ENCODE results near the gene NAV2. TPM values are rescaled to one million over a fixed set of nuclear protein-coding genes. Genes with fewer than 3 reads are reported as not detected.
"Not testable (repeated sequence)": the region's sequence is repeated elsewhere in the genome, so short reads cannot be mapped to it uniquely, and the experiment has no call there.

The NAV2 gene
- total RNA-seq, 2 experiments from 2014 or later = 0.23 to 0.71 TPM

DNA sequence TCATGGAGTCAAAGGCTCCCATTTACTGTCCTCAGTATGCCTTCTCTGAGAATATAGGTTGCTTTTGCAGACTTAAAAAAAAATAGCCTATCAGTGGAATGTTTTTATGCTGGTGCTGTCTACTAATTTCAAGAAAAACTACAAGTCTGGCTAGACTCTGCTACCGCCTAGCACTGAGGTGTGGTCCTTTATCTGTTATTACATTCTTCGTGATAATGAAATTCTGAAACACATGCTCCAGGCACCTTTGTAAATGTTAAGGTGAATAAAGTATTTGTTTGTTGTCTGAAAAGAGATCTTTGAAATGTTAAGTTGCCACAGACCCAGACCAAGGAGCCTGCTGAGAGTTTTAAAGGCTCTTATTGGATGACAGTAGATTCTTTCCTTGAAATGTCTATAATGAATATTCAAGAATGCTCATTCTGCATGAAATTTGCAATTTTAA, 352.3 kb downstream of the NAV2 start:
- H3K36me3 Mint-ChIP-seq (ENCODE audit: low read depth) = no peaks in the 10 kb centered on the region
- H3K27ac Mint-ChIP-seq = no peak overlapping the region
- ATAC-seq (no peak), DNase-seq (no peak)
- ChIA-PET POLR2A (no interaction called here), CTCF (no interaction called here)
- H3K27me3 Mint-ChIP-seq (ENCODE audit: low read depth) = peaks cover 7% of the 10 kb centered on the region
- H3K4me3 Mint-ChIP-seq = no peak overlapping the region
- no peaks in the 10 kb centered on the region for H3K4me1 Mint-ChIP-seq (ENCODE audit: low read depth)
- no peaks in the 10 kb centered on the region for H3K9me3 Mint-ChIP-seq (ENCODE audit: insufficient read depth)

DNA sequence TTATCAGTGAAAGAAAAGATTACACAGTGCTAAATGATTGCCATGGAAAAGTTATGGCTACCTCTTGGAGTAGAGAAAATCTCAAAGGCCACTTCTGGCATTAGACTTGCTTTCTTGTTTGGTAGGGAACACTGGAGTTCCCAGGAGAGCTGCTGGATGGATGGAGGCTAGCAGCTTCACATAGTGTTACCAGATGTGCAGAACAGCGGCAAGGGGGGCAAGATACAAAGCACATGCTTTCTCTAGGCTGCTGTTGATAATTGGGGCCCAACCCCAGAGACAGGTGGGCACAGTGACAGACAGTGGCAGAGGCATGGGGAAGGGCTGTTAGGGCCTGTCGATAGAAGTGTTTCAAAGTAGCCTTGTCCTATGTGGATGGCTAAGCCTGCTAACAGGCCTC, 352.8 kb downstream of the NAV2 start:
- Mint-ChIP-seq H3K36me3 (ENCODE audit: low read depth) (no peaks in the 10 kb centered on the region), H3K4me3 (no peak overlapping the region), H3K4me1 (ENCODE audit: low read depth) (no peaks in the 10 kb centered on the region), H3K27me3 (ENCODE audit: low read depth) (peaks cover 7% of the 10 kb centered on the region), H3K9me3 (ENCODE audit: insufficient read depth) (no peaks in the 10 kb centered on the region), H3K27ac (no peak overlapping the region)
- no peak for DNase-seq
- CTCF ChIA-PET = no interaction called here
- no peak for ATAC-seq
- POLR2A ChIA-PET = no interaction called here

DNA sequence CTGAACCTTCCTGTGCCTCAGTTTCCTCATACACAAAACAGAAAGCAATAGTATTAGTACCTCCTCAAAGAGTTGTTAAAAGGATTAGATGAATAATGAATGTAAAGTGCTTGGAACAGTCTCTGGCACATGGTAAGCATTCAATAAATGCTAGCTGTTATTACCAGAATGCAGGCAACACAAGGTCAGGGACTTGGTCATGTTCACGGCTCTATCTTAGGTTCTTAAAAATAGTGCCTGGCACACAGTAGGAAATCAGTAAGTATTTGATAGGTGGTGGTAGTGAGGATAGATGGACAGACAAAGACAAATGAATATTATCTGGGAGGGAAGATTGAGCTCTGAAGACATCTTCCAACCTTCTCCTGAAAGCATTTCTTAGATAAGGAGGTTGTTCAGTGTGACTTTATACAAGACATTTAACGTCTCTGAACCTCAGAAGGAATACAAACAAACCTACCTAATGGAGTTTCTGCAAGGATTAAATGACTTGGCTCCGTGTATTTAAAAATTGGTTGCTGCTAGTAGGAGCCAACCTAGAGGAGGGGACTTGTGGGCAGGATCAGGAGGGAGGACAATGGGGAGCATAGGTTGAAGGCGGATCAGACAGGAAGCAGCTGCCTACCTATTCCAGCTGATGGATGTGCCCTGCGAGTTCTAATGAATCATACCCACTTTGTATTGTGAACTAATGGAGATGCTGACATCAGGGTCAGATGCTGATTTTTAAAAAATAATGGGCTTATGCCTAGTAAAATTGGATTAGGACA, 353.6 kb downstream of the NAV2 start:
- ATAC-seq (no peak), DNase-seq (no peak)
- H3K27ac Mint-ChIP-seq = no peak overlapping the region
- POLR2A ChIA-PET = no interaction called here
- CTCF ChIA-PET = no interaction called here
- H3K4me1 Mint-ChIP-seq (ENCODE audit: low read depth) = no peaks in the 10 kb centered on the region
- no peak overlapping the region for H3K4me3 Mint-ChIP-seq
- H3K9me3 Mint-ChIP-seq (ENCODE audit: insufficient read depth) = no peaks in the 10 kb centered on the region
- no peaks in the 10 kb centered on the region for H3K36me3 Mint-ChIP-seq (ENCODE audit: low read depth)
- H3K27me3 Mint-ChIP-seq (ENCODE audit: low read depth) = peaks cover 9% of the 10 kb centered on the region

DNA sequence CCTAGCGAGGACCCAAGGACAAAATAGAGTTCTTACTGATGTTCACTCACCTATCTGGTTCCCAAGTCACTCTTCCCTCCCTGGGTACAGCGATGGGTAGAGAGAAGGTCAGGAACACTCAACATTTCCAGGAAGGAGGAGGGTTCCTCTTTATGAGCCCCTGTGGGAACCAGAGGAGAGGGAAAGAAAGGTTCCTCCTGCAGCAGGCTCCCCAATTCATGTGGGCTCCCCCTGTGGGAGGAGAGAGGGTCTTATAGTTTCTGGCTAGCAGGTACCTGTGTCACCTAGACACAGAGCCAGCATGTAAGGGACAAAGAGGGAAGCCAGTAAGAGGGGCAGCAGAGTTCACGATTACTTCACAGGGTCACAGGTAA, 354.1 kb downstream of the NAV2 start:
- Mint-ChIP-seq H3K27me3 (ENCODE audit: low read depth) (peaks cover 9% of the 10 kb centered on the region), H3K4me1 (ENCODE audit: low read depth) (no peaks in the 10 kb centered on the region), H3K4me3 (no peak overlapping the region), H3K36me3 (ENCODE audit: low read depth) (no peaks in the 10 kb centered on the region), H3K27ac (no peak overlapping the region), H3K9me3 (ENCODE audit: insufficient read depth) (no peaks in the 10 kb centered on the region)
- no peak for ATAC-seq
- CTCF ChIA-PET = no interaction called here
- POLR2A ChIA-PET = no interaction called here
- DNase-seq = no peak

DNA sequence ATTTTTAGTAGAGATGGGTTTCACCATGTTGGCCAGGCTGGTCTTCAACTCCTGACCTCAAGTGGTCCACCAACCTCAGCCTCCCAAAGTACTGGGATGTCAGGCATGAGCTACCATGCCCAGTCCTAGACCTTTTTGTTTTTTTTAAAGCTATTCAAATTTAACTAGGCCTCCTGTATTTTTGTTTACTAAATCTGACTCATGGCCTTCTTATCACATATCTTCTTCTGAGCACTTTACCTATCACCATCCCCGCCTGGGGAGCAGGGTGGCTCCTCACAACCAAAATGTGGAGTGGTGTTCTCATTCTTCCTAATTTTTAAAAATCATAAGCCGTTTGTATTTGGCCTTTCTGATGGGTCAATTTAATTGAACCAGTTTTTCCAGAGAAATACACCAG, 355.0 kb downstream of the NAV2 start:
- H3K27me3 Mint-ChIP-seq (ENCODE audit: low read depth) = peaks cover 9% of the 10 kb centered on the region
- no peaks in the 10 kb centered on the region for H3K4me1 Mint-ChIP-seq (ENCODE audit: low read depth)
- DNase-seq = no peak
- no peaks in the 10 kb centered on the region for H3K9me3 Mint-ChIP-seq (ENCODE audit: insufficient read depth)
- no peaks in the 10 kb centered on the region for H3K36me3 Mint-ChIP-seq (ENCODE audit: low read depth)
- ChIA-PET POLR2A (no interaction called here), CTCF (no interaction called here)
- ATAC-seq = no peak
- no peak overlapping the region for H3K27ac Mint-ChIP-seq
- no peak overlapping the region for H3K4me3 Mint-ChIP-seq

DNA sequence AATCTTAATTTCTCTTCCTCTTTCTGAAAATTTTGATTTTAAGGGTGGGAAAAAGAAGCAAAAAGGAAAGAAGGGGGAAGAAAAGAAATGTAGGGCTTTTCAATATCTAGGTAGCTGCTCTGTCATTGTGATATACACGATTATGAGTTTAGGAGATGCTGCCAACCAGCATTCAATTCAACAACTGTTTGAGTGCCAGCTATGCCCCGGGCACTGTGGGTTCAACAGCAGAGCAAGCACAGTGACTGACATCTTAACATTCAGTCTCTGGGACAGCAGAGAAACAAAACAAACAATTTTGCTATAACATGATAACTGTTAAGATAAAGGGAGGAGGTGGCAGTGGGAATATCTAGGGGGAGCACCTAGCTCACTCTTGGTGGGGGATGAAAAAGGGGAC, 356.1 kb downstream of the NAV2 start:
- POLR2A ChIA-PET = no interaction called here
- ATAC-seq = no peak
- DNase-seq = no peak
- H3K36me3 Mint-ChIP-seq (ENCODE audit: low read depth) = no peaks in the 10 kb centered on the region
- H3K27ac Mint-ChIP-seq = no peak overlapping the region
- no peaks in the 10 kb centered on the region for H3K4me1 Mint-ChIP-seq (ENCODE audit: low read depth)
- H3K4me3 Mint-ChIP-seq = no peak overlapping the region
- CTCF ChIA-PET = no interaction called here
- peaks cover 10% of the 10 kb centered on the region for H3K27me3 Mint-ChIP-seq (ENCODE audit: low read depth)
- H3K9me3 Mint-ChIP-seq (ENCODE audit: insufficient read depth) = no peaks in the 10 kb centered on the region

DNA sequence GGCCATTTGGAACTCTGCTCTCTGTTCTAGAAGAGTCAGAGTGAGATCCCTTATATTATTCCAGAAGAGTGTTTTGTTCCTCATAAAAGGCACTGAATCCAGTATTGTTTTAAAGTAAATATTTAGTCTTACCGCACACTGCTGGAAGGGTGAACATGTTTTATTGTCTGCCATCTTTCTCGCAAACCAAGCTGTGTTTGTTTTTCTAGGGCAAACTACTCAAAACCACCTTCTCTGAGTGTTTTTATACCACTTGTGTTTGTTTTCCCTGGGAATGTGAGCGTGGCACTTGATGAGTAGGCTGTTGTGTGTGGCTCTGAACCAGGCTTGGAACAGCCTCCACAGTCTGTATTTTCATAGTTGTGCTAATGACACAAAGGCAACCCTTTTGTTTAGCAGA, 357.8 kb downstream of the NAV2 start:
- CTCF ChIA-PET = no interaction called here
- Mint-ChIP-seq H3K4me3 (no peak overlapping the region), H3K9me3 (ENCODE audit: insufficient read depth) (no peaks in the 10 kb centered on the region), H3K27ac (no peak overlapping the region), H3K4me1 (ENCODE audit: low read depth) (no peaks in the 10 kb centered on the region), H3K36me3 (ENCODE audit: low read depth) (no peaks in the 10 kb centered on the region), H3K27me3 (ENCODE audit: low read depth) (peaks cover 16% of the 10 kb centered on the region)
- no peak for ATAC-seq
- no peak for DNase-seq
- POLR2A ChIA-PET = no interaction called here

DNA sequence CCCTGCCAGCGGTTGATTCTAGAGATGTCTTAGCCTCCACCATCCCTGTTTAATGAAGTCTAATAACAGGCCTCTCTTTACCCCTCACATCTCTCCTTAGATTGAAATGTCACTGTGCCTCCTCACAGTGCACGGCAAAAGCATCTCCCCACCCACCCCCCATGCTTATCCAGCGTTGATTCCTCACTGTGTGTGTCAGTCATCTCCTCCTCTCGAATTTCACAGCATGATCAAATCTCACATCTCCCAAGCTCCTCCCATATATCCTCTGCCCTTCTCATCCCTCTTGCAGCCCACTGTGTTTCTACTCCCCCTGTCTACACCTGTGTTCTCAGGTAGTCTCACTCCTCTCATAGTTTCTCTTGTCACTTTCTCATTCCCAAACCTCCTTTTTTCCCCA, 363.0 kb downstream of the NAV2 start:
- Mint-ChIP-seq H3K27ac (no peak overlapping the region), H3K4me3 (no peak overlapping the region), H3K36me3 (ENCODE audit: low read depth) (no peaks in the 10 kb centered on the region), H3K4me1 (ENCODE audit: low read depth) (no peaks in the 10 kb centered on the region), H3K9me3 (ENCODE audit: insufficient read depth) (no peaks in the 10 kb centered on the region), H3K27me3 (ENCODE audit: low read depth) (peaks cover 11% of the 10 kb centered on the region)
- ATAC-seq = no peak
- no peak for DNase-seq
- POLR2A ChIA-PET = no interaction called here
- CTCF ChIA-PET = no interaction called here

DNA sequence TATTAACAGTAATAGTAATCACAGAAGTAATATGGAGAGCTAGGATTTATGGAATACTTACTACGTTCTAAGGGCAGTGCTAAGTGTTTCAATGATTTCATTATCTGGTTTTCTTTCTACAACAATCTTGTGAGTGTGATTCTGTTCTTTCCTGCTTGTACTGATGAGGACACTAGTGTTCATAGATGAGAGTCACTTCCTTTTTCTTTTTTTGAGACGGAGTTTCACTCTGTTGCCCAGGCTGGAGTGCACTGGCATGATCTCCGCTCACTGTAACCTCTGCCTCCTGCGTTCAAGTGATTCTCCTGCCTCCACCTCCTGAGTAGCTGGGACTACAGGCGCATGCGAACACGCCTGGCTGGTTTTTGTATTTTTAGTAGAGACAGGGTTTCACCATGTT, 366.2 kb downstream of the NAV2 start:
- peaks cover 15% of the 10 kb centered on the region for H3K27me3 Mint-ChIP-seq (ENCODE audit: low read depth)
- ATAC-seq (no peak), DNase-seq (no peak)
- POLR2A ChIA-PET = no interaction called here
- H3K4me3 Mint-ChIP-seq = no peak overlapping the region
- CTCF ChIA-PET = no interaction called here
- no peak overlapping the region for H3K27ac Mint-ChIP-seq
- no peaks in the 10 kb centered on the region for H3K36me3 Mint-ChIP-seq (ENCODE audit: low read depth)
- H3K9me3 Mint-ChIP-seq (ENCODE audit: insufficient read depth) = no peaks in the 10 kb centered on the region
- H3K4me1 Mint-ChIP-seq (ENCODE audit: low read depth) = no peaks in the 10 kb centered on the region

DNA sequence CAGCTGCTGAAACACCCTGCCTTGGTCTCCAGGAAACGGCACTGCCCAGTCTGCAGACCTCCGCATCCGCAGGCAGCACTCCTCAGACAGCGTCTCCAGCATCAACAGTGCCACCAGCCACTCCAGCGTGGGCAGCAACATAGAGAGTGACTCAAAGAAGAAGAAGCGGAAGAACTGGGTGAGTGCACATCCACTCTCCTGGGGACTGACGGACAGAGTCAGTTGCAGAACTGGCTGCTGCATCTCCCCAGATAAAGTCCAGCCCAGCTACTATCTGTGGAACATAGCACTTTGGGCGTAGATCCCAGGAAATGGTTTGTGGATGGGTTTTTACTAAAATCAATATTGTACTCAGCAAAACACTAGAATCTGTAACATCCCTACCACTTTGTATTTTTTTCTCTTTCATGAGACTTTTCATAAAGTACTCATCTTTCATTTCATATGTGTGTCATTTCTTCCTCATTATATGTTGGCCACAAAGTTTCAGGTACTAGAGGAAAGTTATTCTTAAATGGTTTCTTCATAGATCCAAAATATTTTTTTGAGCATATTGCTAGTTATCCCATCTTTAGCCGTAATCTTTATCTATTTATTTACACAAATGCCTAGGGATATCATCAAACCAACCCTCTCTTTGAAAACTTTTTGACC, 367.5 kb downstream of the NAV2 start:
- CTCF ChIA-PET = no interaction called here

DNA sequence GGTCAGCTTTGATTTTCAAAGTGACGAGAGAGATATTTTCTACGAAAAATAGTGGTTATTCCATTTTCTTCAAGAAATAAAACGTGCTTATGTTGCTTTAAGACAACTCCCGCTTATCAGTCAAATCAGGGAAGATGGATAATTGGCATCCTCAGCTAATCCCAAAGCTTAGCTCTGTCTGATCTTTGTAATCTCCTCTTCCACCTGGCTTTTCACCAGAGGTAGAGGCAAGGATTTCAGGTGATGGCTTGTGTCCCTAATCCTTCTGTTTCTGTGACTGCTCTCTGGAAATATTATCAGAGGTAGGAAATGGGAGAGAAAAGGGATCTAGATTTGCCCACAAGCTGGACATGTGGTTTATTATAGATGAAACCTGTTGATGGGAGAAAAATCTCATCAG, 368.7 kb downstream of the NAV2 start:
- POLR2A ChIA-PET = no interaction called here
- no peaks in the 10 kb centered on the region for H3K4me1 Mint-ChIP-seq (ENCODE audit: low read depth)
- CTCF ChIA-PET = no interaction called here
- H3K4me3 Mint-ChIP-seq = no peak overlapping the region
- H3K36me3 Mint-ChIP-seq (ENCODE audit: low read depth) = no peaks in the 10 kb centered on the region
- H3K27me3 Mint-ChIP-seq (ENCODE audit: low read depth) = peaks cover 10% of the 10 kb centered on the region
- H3K9me3 Mint-ChIP-seq (ENCODE audit: insufficient read depth) = no peaks in the 10 kb centered on the region
- no peak for DNase-seq
- no peak overlapping the region for H3K27ac Mint-ChIP-seq
- no peak for ATAC-seq

More for the DNA sequence above, 367.5 kb downstream of the NAV2 start:
- Mint-ChIP-seq H3K27ac (no peak overlapping the region), H3K9me3 (ENCODE audit: insufficient read depth) (no peaks in the 10 kb centered on the region), H3K27me3 (ENCODE audit: low read depth) (peaks cover 10% of the 10 kb centered on the region), H3K4me1 (ENCODE audit: low read depth) (no peaks in the 10 kb centered on the region), H3K36me3 (ENCODE audit: low read depth) (no peaks in the 10 kb centered on the region), H3K4me3 (no peak overlapping the region)
- ATAC-seq (no peak), DNase-seq (no peak)
- POLR2A ChIA-PET = no interaction called here

DNA sequence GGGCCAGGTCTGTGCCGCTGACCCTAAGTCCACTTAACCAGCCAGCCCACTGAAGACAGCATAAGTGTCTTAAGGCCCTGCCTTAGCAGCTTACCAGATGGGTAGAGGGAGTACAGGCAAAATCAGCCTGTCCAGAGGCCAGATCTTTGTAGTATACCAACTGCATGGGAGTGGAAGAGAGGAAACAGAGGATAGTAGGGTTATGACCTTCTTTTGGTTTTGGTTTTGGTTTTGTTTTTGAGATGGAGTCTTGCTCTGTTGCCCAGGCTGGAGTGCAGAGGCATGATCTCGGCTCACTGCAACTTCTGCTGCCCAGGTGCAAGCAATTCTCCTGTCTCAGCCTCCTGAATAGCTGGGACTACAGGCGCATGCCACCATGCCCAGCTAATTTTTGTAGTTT, 371.2 kb downstream of the NAV2 start:
- H3K4me1 Mint-ChIP-seq (ENCODE audit: low read depth) = not testable (repeated sequence)

More for the DNA sequence above, 371.2 kb downstream of the NAV2 start:
- ATAC-seq; H3K4me3 Mint-ChIP-seq; H3K9me3 Mint-ChIP-seq (ENCODE audit: insufficient read depth); DNase-seq; CTCF ChIA-PET; H3K27ac Mint-ChIP-seq; H3K36me3 Mint-ChIP-seq (ENCODE audit: low read depth); POLR2A ChIA-PET: not testable (repeated sequence)
- peaks cover 18% of the 10 kb centered on the region for H3K27me3 Mint-ChIP-seq (ENCODE audit: low read depth)
